MM.1S (cell line): ENCODE data around the gene CRB1.

Experiments
- EZH2 ChIP-seq: fragments of 300-600 bp; sonication (generic); optimal IDR thresholded peaks from 2 replicates; pipeline ENCODE3; 2017; ENCODE audit warnings: low read depth, mild to moderate bottlenecking, antibody characterized with exemption, low read length, mixed read lengths
- EZH2phosphoT487 ChIP-seq: fragments of 300-600 bp; sonication (generic); IDR thresholded peaks from 2 replicates; pipeline ENCODE4 v1.6.1; 2018; ENCODE audit warnings: antibody characterized with exemption, low read length
- TF ChIP-seq, protein P1 (sequence below): fragments of 300-600 bp; sonication (generic); IDR thresholded peaks from 2 replicates; pipeline ENCODE4 v1.5.1; 2016; ENCODE audit warnings: antibody characterized with exemption, low read length, mixed read lengths

DNA sequence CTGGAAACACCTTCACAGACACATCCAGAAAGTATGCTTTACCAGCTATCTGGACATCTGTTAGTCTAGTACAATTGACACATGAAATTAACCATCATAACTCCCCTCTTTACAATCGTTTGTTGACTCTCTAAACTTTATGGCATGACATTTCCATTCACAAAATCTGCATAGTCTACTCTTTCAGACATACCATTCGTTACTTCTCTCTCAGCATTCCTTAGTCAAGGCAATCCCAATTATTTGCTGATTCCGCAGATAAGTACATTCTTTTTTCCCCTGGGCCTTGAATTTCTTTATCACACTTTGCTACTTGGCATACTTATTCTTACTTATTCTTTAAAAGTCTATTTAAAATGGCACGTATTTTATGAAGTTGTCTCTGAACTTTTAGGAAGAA, 15.1 kb upstream of the CRB1 start:
- TF ChIP-seq, protein P1, sequence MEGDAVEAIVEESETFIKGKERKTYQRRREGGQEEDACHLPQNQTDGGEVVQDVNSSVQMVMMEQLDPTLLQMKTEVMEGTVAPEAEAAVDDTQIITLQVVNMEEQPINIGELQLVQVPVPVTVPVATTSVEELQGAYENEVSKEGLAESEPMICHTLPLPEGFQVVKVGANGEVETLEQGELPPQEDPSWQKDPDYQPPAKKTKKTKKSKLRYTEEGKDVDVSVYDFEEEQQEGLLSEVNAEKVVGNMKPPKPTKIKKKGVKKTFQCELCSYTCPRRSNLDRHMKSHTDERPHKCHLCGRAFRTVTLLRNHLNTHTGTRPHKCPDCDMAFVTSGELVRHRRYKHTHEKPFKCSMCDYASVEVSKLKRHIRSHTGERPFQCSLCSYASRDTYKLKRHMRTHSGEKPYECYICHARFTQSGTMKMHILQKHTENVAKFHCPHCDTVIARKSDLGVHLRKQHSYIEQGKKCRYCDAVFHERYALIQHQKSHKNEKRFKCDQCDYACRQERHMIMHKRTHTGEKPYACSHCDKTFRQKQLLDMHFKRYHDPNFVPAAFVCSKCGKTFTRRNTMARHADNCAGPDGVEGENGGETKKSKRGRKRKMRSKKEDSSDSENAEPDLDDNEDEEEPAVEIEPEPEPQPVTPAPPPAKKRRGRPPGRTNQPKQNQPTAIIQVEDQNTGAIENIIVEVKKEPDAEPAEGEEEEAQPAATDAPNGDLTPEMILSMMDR = no peak
- no peak for TF ChIP-seq EZH2
- TF ChIP-seq EZH2phosphoT487 = no peak
